GM21526 (cell line): Measurements from ENCODE around the gene RNF115.

Experiments
- ATAC-seq: cut with Tn5 transposase; IDR thresholded peaks from one replicate; pipeline ENCODE4 v1.9.1; 2021; ENCODE audit warnings: moderate library complexity; ENCODE audit not compliant: unreplicated experiment, low FRiP score

The RNF115 gene

GRCh38 chr1:145707183-145707867 lies 116.6 kb downstream of the RNF115 start, which contains the start of gene PDZK1:
TSS of gene PDZK1 (minus strand) at chr1:145707368. CDS start at chr1:145688021, 19,347 bp downstream.
- ATAC-seq, result no peak

GRCh38 chr1:145706086-145706664 lies 117.7 kb downstream of the RNF115 start:
- ATAC-seq, result no peak

DNA sequence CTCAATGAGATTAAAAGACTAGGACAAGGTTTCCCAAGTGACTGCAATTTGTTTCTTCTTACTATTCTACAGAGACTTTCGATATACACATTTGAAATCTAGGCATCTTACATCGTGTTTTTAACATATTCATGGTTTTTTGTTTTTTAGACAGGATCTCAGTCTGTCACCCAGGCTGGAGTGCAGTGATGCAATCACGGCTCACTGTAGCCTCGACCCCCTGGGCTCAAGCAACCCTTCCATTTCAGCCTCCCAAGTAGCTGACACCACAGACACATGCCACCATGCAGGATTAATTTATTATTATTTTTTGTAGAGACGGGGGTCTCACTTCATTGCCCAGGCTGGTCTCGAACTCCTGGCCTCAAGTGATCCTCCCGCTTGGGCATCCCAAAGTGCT lies 118.3 kb downstream of the RNF115 start:
- ATAC-seq, result no peak

DNA sequence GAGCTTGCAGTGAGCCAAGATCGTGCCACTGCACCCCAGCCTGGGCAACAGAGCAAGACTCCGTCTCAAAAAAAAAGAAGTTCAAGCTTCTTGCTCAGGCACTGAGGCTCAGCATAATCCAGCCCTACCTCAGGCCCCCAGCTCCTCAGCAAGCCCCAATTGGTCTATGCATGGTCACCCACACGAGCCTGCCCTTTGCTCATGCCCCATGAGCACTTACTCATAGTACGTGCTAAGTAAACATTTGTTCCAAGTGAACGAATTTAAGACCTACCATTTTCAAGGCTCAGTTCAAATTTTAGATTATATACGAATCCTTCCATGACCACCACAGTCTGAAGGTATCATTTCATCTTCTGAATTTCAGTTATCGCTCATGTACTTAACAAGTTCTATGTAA lies 121.1 kb downstream of the RNF115 start:
- ATAC-seq, result no peak

- ATAC-seq, result no peak
These were observed 121.8 kb downstream of the RNF115 start for GRCh38 chr1:145702052-145702451.

- ATAC-seq, result no peak
These were observed 122.5 kb downstream of the RNF115 start for GRCh38 chr1:145701306-145701862.

DNA sequence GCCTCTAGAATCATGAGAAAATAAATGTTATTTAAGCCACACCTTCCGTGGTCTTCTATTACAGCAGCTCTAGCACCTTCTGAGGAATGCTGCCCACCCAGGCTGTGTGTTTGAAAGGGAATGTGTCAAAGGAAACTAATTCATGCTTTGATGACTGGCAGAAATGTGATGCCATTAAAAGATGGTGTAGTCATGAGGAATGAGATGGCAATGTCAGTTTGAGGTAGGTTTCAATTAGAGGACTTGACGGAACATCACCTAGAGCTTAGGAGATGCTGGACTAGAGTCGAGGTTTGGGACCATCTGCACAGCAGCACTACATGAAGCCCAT lies 127.3 kb downstream of the RNF115 start:
- ATAC-seq, result no peak

GRCh38 chr1:145695821-145696629 lies 127.9 kb downstream of the RNF115 start:
- ATAC-seq, result no peak

DNA sequence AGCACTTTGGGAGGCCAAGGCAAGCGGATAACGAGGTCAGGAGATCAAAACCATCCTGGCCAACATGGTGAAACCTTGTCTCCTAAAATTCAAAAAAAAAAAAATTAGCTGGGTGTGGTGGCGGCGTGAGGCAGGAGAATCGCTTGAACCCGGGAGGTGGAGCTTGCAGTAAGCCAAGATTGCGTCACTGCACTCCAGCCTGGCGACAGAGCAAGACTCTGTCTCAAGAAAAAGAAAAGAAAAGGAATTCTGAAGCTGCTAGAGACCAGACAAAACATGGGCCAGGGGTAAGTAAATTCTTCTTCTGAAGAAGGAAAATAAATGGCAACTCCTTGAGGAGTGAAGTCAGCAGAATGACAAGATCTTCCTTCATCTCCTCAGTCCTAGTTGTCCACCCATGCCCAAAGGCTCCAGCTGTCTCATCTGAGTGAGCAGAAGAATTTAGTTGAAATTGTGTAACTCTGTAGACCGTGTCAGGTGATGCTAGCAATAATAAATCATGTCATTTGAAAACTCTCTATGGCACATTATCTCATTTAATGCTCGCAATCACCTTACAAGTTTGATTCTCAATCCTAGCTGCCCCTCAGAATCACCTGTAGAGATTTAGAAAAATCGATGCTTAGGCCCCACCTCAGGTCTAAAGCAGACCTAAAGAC lies 131.0 kb downstream of the RNF115 start:
- no peak for ATAC-seq

- ATAC-seq, result peak; percentile 66
These were observed 133.0 kb downstream of the RNF115 start for GRCh38 chr1:145690587-145691558.

- ATAC-seq, result no peak
These were observed 134.0 kb downstream of the RNF115 start for GRCh38 chr1:145689922-145690321.

DNA sequence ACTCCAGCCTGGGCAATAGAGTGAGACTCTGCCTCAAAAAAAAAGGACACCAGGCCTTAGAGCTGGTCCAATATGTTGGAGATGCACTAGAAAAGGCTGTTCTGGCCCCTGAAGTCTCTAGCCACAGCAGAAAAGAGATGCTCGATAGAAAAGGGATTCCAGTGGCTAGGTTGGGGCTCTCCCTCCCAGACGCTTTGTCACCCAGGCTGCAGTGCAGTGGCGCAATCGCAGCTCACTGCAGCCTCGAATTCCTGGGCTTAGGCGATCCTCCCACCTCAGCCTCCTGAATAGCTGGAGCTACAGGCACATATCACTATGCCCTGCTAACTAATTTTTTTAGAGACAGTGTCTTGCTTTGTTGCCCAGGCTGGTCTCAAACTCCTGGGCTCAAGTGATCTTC lies 135.0 kb downstream of the RNF115 start:
- ATAC-seq, result no peak
